HG03066 (cell line): Measurements from ENCODE around the gene PDZD4.

ENCODE experiments used
- ATAC-seq: cut with Tn5 transposase; IDR thresholded peaks from one replicate; pipeline ENCODE4 v1.9.1; 2021; ENCODE audit warnings: low read depth; ENCODE audit not compliant: unreplicated experiment

Gene PDZD4

GRCh38 chrX:153868576-153869472 lies 38.5 kb upstream of the PDZD4 start:
- ATAC-seq, result no peak

GRCh38 chrX:153867671-153868070 lies 37.3 kb upstream of the PDZD4 start:
- no peak for ATAC-seq

DNA sequence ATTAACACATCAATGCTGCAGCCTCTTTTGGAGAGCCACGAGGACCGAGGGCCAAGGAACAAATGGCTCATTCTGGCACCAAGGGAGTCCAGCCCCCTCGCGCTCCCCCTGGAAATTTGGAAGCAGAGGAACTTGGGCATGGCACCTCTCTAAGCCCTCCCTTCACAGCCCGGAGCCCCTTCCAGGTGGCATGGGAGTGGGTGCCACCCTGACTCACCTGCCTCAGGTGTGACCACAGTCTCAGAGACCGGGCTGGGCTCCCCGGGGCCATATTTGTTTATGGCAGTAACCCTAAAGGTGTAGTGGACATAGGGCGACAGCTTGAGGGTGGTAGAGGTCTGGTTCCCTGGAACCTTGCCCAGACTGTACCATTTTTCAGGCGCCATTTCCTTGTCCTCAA lies 36.8 kb upstream of the PDZD4 start:
- no peak for ATAC-seq

- no peak for ATAC-seq
Observed at GRCh38 chrX:153866302-153867019, 36.1 kb upstream of the PDZD4 start.

DNA sequence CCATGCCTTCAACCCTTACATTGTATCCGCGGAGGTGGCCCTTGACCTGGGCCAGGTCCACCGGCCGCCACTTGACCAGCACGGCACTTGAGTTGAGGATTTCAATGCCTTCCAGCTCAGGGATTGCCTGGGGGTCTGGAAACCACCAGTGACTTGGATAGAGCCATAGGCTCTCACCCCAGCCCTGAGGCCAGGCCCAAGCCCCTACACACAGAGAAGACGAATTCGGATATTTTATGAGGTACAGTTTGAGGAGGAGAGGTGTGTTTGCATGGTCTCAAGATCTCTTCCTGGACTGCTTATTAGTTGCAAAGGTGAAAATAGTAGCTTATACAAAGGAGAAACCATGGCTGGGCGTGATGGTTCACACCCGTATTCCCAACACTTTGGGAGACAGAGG lies 35.3 kb upstream of the PDZD4 start:
- ATAC-seq, result no peak

DNA sequence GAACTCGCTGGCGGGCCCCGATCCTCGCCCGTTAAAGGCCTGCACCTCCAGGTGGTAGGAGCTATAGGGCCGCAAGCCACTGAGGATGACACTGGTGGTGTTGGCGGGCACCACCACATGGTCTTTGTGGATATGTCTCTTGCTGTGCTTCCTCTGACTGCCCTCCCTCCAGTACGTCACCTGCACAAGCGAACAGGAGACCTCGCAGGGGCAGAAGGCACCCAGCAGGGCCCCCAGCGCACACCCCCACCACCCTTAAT lies 34.9 kb upstream of the PDZD4 start:
- no peak for ATAC-seq

- ATAC-seq, result no peak
Observed at GRCh38 chrX:153864561-153865320, 34.4 kb upstream of the PDZD4 start.

DNA sequence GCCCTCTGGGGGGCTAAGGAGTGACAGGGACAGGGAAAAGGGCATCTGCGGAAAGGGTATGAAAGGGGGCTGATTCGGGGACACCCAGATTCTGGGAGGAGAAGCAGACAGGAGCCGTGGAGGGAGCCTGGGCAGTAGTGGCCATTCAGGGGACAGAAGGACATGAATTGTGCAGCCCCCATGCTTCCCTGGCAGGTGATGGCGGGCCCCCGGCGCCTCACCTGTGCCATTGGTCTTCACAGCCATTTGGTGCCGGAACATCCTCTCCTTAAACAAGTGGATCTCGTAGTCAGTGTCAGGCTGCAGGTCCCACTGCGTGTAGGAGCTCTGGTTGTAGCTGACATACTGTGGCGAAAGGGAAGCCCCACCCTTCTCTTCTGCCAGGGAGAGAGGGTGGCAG lies 33.8 kb upstream of the PDZD4 start:
- no peak for ATAC-seq

GRCh38 chrX:153863251-153863991 lies 33.1 kb upstream of the PDZD4 start:
- ATAC-seq, result no peak

GRCh38 chrX:153862369-153863250 lies 32.3 kb upstream of the PDZD4 start:
- ATAC-seq, result no peak

- no peak for ATAC-seq
Observed at GRCh38 chrX:153861733-153862310, 31.5 kb upstream of the PDZD4 start.

GRCh38 chrX:153861151-153861550 lies 30.8 kb upstream of the PDZD4 start:
- ATAC-seq, result no peak

DNA sequence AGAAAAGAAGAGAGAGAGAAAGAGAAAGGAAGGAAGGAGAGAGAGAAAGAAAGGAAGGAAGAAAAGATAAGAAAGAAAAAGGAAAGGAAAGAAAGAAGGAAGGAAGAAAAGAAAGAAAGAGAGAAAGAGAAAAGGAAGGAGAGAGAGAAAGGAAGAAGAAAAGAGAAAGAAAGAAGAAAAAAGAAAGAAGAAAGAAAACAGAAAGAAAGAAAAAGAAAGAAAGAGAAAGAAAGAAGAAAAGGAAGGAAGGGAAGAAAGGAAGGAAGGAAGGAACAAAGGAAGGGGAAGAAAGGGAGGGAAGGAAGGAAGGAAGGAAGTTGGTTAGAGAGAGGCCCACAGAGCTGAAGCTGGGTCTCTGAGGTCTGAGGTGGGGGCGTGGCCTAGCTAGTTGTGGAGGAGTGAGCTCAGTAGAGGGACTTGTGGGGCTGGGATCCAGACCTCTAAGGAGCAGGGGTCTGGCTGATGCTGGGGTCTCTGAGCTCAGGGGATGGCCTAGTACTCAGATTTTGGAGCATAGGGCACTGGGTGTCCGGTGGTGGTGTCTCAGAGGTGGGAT lies 27.1 kb upstream of the PDZD4 start:
- ATAC-seq, result no peak

DNA sequence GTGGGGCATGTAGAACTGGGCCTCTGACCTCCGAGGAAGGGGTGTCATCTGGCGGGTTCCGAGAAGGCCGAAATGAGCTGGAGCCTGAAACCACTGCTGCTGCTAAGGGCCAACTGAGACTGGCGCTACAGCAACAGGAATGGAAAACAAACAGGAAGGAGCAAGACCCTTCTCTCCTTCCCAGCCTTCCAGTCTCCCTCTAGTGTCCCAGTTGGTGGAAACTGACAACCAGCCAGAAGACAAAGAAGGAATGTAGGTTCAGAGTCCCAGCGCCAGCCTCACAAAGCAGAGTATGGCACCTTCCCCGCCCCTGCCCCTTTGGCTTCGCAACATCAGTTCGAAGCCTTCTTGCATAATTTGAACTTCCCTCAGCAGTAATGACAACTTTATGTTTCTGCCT lies 24.4 kb upstream of the PDZD4 start:
- no peak for ATAC-seq

DNA sequence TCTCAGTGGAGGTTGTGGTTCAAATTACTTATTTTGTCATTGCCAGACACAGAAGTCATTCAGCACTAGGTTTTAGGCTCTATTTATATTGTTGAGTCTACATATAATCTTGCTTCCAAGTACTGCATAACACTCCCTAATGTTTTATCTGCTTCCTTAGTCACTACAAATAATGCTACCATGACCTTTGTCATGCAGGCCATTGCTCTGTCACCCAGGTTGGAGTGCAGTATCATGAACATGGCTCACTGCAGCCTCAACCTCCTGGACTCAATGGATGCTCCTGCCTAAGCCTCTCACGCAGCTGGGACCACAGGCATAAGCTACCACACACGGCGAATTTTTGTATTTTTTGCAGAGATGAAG lies 23.5 kb upstream of the PDZD4 start:
- ATAC-seq, result no peak

DNA sequence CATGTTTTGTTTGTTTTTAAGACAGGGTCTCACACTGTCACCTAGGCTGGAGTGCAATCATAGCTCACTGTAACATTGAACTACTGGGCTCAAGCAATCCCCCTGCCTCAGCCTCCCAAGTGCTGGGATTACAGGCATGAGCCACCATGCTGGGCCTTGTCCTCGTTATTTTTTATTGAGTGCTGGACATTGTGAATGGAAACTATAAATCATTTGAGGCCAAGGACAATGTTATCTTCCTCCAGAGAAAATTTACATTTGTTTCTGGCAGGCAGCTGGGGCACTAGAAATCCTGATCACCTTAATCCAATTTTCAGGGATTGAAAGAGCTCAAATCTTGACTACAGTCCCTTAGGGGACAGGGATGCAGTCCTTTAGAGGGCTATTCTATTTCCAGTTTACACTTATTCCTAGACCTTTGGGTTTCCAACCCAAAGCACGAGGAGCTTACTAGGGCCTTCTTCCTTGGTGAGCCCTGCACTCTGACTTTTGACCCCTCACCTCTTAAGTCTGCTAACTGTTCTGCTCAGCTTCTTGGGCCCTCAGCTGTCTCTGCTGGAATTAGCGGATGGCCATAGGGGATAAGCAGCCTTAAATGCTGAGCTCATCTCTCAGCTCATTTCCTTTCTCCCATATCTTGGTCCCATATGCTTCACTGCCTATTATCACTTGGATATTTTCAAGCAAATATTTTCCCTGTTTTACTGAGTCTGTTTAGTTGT lies 23.0 kb upstream of the PDZD4 start:
- no peak for ATAC-seq

GRCh38 chrX:153851981-153852380 lies 21.6 kb upstream of the PDZD4 start:
- ATAC-seq, result no peak

- ATAC-seq, result no peak
Observed at GRCh38 chrX:153848325-153848724, 18.0 kb upstream of the PDZD4 start.

DNA sequence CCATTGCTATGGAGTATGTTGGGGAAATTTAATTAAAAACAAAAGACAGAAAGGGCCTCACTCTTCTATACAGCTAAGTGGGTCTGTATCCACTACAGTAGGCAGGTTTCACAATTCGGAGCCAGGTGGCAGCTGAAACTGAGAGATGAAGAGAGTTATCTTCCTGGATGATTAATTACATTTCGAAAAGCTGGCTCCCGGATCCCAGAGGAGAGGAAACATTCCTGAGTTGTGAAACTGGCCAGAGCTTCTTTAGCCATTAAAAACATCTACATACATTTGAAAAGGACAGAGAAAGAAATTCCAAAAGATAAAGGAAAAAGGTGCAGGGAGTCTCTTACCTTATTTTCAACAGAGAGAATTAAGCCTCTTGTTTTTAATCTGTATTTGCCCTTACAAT lies 15.5 kb upstream of the PDZD4 start:
- ATAC-seq, result no peak
